ENCODE measurements around the gene GTPBP1. TPM values are rescaled to one million over a fixed set of nuclear protein-coding genes. Genes with fewer than 3 reads are reported as not detected.

GTPBP1 gene
- total RNA-seq, 2 donors from 2014 or later = 42.9 to 73.5 TPM

GRCh38 chr22:38719196-38719595 lies 13.5 kb downstream of the GTPBP1 start:
- Histone ChIP-seq H3K9me3 (no peaks in the 10 kb centered on the region), H3K27me3 (replicated peaks; ENCODE audit: insufficient read depth) (no peaks in the 10 kb centered on the region), H3K36me3 (peaks cover 36% of the 10 kb centered on the region), H3K27ac (peak overlapping the region; percentile 37 to 57), H3K4me1 (ENCODE audit: control insufficient read depth in 1 of 2, low read depth in 2 of 2) (peaks cover 5 to 21% of the 10 kb centered on the region in 2 donors), H3K4me3 (no peak overlapping the region)
- ATAC-seq (ENCODE audit: insufficient number of reproducible peaks, low FRiP score, low read depth) (no peak), DNase-seq (ENCODE audit: low spot score) (no peak)
- TF ChIP-seq, protein P1, sequence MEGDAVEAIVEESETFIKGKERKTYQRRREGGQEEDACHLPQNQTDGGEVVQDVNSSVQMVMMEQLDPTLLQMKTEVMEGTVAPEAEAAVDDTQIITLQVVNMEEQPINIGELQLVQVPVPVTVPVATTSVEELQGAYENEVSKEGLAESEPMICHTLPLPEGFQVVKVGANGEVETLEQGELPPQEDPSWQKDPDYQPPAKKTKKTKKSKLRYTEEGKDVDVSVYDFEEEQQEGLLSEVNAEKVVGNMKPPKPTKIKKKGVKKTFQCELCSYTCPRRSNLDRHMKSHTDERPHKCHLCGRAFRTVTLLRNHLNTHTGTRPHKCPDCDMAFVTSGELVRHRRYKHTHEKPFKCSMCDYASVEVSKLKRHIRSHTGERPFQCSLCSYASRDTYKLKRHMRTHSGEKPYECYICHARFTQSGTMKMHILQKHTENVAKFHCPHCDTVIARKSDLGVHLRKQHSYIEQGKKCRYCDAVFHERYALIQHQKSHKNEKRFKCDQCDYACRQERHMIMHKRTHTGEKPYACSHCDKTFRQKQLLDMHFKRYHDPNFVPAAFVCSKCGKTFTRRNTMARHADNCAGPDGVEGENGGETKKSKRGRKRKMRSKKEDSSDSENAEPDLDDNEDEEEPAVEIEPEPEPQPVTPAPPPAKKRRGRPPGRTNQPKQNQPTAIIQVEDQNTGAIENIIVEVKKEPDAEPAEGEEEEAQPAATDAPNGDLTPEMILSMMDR (IDR thresholded peaks at IDR 0.05) = no peak

GRCh38 chr22:38720350-38720749 lies 14.6 kb downstream of the GTPBP1 start:
- Histone ChIP-seq H3K9me3 (no peaks in the 10 kb centered on the region), H3K27me3 (replicated peaks; ENCODE audit: insufficient read depth) (no peaks in the 10 kb centered on the region), H3K4me3 (no peak overlapping the region), H3K27ac (no peak overlapping the region), H3K4me1 (ENCODE audit: control insufficient read depth in 1 of 2, low read depth in 2 of 2) (peaks cover 5 to 24% of the 10 kb centered on the region in 2 donors), H3K36me3 (peaks cover 40% of the 10 kb centered on the region)
- DNase-seq (ENCODE audit: low spot score) (no peak), ATAC-seq (ENCODE audit: insufficient number of reproducible peaks, low FRiP score, low read depth) (no peak)
- TF ChIP-seq, protein P1 (IDR thresholded peaks at IDR 0.05) = no peak

DNA sequence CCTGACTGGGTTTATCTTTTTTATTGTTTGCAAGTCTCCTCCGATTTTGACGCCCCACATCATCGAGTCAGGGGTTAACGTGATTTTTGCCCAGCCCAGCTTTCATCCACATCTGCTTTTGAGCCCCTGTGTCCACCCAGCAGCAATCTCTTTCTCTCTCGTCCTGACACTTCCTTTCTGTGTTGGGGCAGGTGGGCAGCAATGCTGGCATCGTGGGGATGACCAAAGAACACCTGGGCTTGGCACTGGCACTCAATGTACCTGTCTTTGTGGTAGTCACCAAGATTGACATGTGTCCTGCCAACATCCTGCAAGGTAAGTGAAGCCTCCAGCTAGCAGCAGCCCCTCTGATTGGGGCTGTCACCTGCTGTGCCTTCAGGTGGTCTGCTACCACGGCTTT lies 15.8 kb downstream of the GTPBP1 start:
- Histone ChIP-seq H3K4me1 (ENCODE audit: control insufficient read depth in 1 of 2, low read depth in 2 of 2) (peaks cover 5 to 24% of the 10 kb centered on the region in 2 donors), H3K36me3 (peaks cover 43% of the 10 kb centered on the region), H3K9me3 (no peaks in the 10 kb centered on the region), H3K27me3 (replicated peaks; ENCODE audit: insufficient read depth) (no peaks in the 10 kb centered on the region), H3K27ac (no peak overlapping the region), H3K4me3 (no peak overlapping the region)
- TF ChIP-seq, protein P1 (IDR thresholded peaks at IDR 0.05) = no peak
- DNase-seq (ENCODE audit: low spot score) (no peak), ATAC-seq (ENCODE audit: insufficient number of reproducible peaks, low FRiP score, low read depth) (no peak)

DNA sequence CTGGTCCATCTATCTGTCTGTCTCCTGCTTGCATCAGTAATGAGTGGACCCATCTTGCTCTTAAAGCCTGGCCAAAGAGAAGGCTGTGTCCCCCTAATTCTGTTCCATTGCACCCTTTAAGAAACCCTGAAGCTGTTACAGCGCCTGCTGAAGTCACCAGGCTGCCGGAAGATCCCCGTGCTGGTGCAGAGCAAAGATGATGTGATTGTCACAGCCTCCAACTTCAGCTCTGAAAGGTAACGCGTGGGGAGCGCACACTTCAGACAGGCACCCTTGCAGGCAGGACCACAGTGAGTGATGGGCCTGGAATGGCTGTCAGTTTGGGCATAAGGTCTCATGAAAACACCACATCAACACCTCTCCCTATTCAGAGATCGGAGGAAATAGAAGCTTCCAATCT lies 18.4 kb downstream of the GTPBP1 start:
- H3K36me3 ChIP-seq = peaks cover 63% of the 10 kb centered on the region
- peaks cover 0 to 10% of the 10 kb centered on the region in 2 donors for H3K4me1 ChIP-seq (ENCODE audit: control insufficient read depth in 1 of 2, low read depth in 2 of 2)
- TF ChIP-seq, protein P1 (IDR thresholded peaks at IDR 0.05) = no peak
- DNase-seq (ENCODE audit: low spot score) (no peak), ATAC-seq (ENCODE audit: insufficient number of reproducible peaks, low FRiP score, low read depth) (no peak)
- H3K27me3 ChIP-seq (replicated peaks; ENCODE audit: insufficient read depth) = no peaks in the 10 kb centered on the region
- no peak overlapping the region for H3K27ac ChIP-seq
- no peaks in the 10 kb centered on the region for H3K9me3 ChIP-seq
- no peak overlapping the region for H3K4me3 ChIP-seq

GRCh38 chr22:38724926-38725571 lies 19.3 kb downstream of the GTPBP1 start:
- no peaks in the 10 kb centered on the region for H3K9me3 ChIP-seq
- ATAC-seq (ENCODE audit: insufficient number of reproducible peaks, low FRiP score, low read depth) (no peak), DNase-seq (ENCODE audit: low spot score) (no peak)
- no peak overlapping the region for H3K27ac ChIP-seq
- H3K4me3 ChIP-seq = no peak overlapping the region
- H3K4me1 ChIP-seq (ENCODE audit: control insufficient read depth in 1 of 2, low read depth in 2 of 2) = peaks cover 0 to 7% of the 10 kb centered on the region in 2 donors
- TF ChIP-seq, protein P1 (IDR thresholded peaks at IDR 0.05) = peak; percentile 26
- no peaks in the 10 kb centered on the region for H3K27me3 ChIP-seq (replicated peaks; ENCODE audit: insufficient read depth)
- peaks cover 72% of the 10 kb centered on the region for H3K36me3 ChIP-seq

Measured in thoracic aorta (tissue), 2 donors.